Measurements from ENCODE around the gene FADS2. TPM values are rescaled to one million over a fixed set of nuclear protein-coding genes. Genes with fewer than 3 reads are reported as not detected.
A peak's percentile ranks its signal among the peaks of the same experiment; 100 is the strongest.

FADS2 gene
- total and polyA plus RNA-seq, 9 of the 15 experiments (the other 6 are each of a cell fraction or from before 2014, with no cell fraction given): 2.9 to 42.8 (median 16.2) TPM

GRCh38 chr11:61814958-61815789 is 12.9 kb upstream of the FADS2 start (continued):
- TF ChIP-seq ILF3 (IDR thresholded peaks at IDR 0.05; ENCODE audit: borderline replicate concordance) (peak; percentile 53; the same call in 1 of the 2 replicates), ZBTB33 (CRISPR knock-in tag; IDR thresholded peaks at IDR 0.05) (peak; percentile 21; the same call in 1 of the 2 replicates), ATF4 (CRISPR knock-in tag; IDR thresholded peaks at IDR 0.05) (0 out of 2 replicates have a peak, but pooled peaks have one; percentile 23), ATF6 (CRISPR knock-in tag; IDR thresholded peaks at IDR 0.05) (peak; percentile 72), POLR2B (IDR thresholded peaks at IDR 0.05; ENCODE audit: low read depth, partially characterized antibody) (peak; percentile 96), GTF2F1 (IDR thresholded peaks at IDR 0.05; ENCODE audit: low read depth, low read length) (no peak), TAF9B (IDR thresholded peaks at IDR 0.05; ENCODE audit: partially characterized antibody) (peak; percentile 73), CBFB (CRISPR knock-in tag; IDR thresholded peaks at IDR 0.05) (no peak; the same call in 1 of the 2 replicates), ZNF347 (CRISPR knock-in tag; IDR thresholded peaks at IDR 0.05; ENCODE audit: low read depth) (no peak), YY1 (IDR thresholded peaks at IDR 0.05; ENCODE audit: borderline replicate concordance in 1 of 3, control insufficient read depth in 1 of 3, extremely low read depth in 1 of 3, insufficient read depth in 3 of 3, insufficient read length in 1 of 3, insufficient replicate concordance in 2 of 3, low read depth in 1 of 3, low read length in 2 of 3) (peak in 2 of 3 experiments; percentile 78 to 81), CREB1 (IDR thresholded peaks at IDR 0.05) (peak; percentile 81), CREB1 (CRISPR knock-in tag; IDR thresholded peaks at IDR 0.05) (peak; percentile 87), SP2 (IDR thresholded peaks at IDR 0.05; ENCODE audit: extremely low read depth, low read depth, low read length, poor library complexity, severe bottlenecking) (no peak), FOXO4 (CRISPR knock-in tag; IDR thresholded peaks at IDR 0.05) (peak; percentile 32; the same call in 1 of the 2 replicates), ZBTB34 (CRISPR knock-in tag; IDR thresholded peaks at IDR 0.05) (no peak), RBM14 (IDR thresholded peaks at IDR 0.05; ENCODE audit: borderline replicate concordance, insufficient read depth, low read depth, low read length) (0 out of 2 replicates have a peak, but pooled peaks have one; percentile 53)
